GM21390 (cell line): ENCODE data around the gene MEGF11.
"Not testable (repeated sequence)": the region's sequence is repeated elsewhere in the genome, so short reads cannot be mapped to it uniquely, and the experiment has no call there.

Experiments used
- ATAC-seq: cut with Tn5 transposase; IDR thresholded peaks from one replicate; pipeline ENCODE4 v1.9.1; 2021; ENCODE audit not compliant: unreplicated experiment

MEGF11 gene

DNA sequence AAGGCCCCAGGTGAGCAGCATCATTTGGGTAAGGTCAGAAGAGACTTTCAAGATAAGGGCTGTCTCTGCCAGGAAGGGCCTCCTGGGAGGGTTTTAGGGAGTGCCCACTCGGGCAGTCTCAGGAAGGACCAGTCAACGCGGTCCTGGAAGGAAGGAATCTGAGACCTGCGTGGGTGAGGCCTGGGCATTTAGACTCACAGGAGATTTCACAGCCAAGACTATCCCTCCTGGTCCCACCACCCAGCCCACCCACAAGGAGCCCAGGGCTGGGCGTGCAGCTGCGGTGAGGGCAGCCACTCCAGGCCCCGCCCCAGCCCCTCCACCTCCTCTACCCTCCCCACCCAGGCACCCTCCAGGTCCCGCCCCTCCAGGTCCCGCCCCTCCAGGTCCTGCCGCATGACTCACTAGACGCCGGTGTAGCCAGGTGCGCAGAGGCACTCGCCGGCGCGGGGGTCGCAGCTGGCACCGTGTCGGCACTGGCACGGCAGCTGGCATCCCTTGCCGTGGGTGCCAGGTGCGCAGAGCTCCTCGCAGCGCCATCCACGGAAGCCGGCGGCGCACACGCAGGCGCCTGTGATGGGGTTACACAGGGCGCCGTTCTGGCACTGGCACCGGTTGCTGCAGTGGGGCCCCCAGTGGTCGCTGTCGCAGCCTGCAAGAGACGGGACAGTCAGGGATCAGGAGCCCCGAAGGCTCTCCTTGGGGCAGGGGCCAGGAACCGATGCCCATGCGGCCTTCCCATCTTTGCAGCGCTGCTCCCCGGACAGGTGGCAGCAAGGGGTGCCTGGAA lies 271.5 kb downstream of the MEGF11 start:
- no peak for ATAC-seq

DNA sequence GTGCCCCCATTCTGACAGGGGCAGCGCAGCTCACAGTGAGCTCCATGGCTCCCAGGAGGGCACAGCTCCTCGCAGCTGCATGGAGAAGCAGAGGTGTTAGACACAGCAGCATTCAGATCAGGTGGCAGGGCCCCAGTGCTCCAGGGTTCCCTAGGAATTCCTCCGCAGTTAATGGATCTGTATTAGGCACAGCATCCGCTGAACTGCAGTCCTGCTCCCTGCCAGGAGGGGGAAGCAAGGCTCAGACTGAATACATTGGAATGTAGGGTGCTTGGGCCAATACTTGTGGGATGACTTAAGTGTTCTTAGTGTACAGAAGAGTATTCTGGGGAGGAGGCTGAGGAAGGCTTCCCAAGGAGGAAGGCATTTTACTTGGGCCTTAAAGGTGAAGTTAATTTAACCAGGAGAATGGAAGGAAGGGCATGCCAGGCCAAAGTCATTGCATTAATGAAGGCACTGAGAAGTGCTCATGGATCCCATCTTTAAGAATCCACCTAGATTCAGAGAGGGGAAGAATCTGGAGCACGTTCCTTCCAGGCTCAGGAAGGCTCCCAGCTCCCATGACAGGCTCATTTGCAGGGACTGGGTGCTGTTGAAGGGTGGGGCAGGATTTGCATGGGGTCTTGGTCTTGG lies 272.6 kb downstream of the MEGF11 start:
- ATAC-seq: no peak

DNA sequence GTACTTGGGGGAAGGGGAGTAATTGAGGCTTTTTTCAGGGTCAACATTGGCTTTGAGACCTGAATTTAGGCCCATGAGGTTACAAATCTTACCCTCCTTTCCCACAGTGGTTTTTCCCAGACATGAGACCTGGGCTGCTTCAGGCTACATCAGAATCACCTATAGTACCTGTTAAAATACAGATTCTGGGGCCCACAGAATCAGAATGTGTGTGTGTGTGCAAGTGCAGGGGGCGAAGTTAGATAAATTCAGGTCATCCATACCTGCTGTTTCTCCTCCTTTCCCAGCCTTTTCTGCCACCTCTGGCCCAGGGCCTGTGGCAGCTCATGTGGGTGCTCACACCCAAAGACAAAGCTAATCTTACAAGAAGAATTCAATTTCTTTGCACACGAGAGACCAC lies 273.7 kb downstream of the MEGF11 start:
- no peak for ATAC-seq

DNA sequence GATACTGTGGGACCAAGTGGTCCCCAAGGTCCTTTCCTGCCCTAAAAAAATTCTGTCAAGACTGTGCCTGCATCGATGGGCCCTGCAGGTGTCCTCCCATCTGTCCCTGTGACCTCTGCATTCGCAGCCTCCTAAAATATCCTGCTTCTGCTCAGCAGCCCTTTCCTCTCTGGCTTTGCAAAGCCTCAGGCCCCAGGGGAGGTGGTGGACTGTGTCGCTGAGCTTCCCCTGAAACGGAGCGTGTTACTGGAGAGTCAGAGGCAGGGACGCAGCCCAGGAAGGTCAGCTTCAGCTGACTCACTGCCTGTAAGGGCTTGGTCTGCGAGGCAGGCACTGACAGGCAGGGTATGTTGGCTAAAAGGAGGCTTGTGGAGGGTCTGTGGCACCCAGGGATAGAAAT lies 274.2 kb downstream of the MEGF11 start:
- ATAC-seq: no peak

DNA sequence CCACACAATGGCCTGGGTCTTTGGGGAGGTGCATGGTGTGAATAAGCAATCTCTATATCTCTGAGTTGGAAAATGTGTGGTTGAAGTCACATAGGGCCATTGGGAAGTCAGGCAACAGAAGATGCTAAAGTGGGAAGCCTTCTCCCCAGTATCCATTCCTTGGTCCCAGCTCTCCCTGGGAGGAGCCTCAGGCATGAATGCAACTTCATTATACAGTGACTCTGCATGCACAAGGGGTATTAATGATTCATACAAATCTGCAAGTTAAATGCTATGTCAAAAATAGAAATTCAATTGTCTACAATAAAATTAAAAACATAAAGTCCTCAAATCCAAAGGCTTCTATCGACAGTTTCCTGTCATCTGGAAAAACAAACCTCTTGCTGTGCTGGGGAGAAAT lies 275.4 kb downstream of the MEGF11 start:
- ATAC-seq: no peak

GRCh38 chr15:65976196-65976595 lies 277.4 kb downstream of the MEGF11 start:
- ATAC-seq: not testable (repeated sequence)

GRCh38 chr15:65971741-65971995 lies 281.9 kb downstream of the MEGF11 start:
- no peak for ATAC-seq

DNA sequence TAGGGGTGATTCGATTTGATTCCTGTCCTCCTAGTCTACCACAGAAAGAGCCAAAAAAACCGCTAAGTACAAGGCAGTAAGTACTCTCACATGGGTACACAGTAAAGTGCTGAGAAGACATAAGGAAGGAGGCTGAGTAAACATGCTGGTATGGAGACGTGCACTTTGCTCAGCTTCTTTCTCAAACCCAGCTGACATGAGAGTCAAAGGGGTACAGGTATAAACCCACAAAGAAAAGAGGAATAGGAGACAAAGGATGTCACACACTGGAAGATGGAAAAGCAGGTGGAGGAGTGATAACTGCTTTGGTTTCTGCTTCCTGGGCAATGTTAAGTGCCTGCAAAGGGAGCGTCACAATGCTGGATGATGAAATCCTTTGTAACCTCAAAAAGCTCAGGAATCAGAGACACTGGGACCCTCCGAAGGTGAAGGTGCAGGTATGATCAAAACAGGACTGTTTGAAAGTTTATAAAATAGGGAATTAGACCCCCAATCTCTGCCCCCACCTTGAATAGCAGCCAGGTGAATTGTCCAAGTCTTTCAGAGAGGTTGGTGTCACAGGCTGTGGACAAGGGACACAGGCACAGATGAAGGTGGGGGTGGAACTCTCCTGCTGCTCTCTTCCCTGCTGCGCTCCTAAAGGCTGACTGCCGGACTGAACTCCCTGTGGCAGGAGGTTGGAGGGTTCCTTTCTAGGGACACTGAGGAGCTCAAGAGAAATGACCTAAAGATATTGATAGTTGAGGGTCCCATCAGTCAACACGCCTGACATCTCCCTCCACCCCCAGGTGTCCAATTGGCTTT lies 282.4 kb downstream of the MEGF11 start:
- no peak for ATAC-seq

DNA sequence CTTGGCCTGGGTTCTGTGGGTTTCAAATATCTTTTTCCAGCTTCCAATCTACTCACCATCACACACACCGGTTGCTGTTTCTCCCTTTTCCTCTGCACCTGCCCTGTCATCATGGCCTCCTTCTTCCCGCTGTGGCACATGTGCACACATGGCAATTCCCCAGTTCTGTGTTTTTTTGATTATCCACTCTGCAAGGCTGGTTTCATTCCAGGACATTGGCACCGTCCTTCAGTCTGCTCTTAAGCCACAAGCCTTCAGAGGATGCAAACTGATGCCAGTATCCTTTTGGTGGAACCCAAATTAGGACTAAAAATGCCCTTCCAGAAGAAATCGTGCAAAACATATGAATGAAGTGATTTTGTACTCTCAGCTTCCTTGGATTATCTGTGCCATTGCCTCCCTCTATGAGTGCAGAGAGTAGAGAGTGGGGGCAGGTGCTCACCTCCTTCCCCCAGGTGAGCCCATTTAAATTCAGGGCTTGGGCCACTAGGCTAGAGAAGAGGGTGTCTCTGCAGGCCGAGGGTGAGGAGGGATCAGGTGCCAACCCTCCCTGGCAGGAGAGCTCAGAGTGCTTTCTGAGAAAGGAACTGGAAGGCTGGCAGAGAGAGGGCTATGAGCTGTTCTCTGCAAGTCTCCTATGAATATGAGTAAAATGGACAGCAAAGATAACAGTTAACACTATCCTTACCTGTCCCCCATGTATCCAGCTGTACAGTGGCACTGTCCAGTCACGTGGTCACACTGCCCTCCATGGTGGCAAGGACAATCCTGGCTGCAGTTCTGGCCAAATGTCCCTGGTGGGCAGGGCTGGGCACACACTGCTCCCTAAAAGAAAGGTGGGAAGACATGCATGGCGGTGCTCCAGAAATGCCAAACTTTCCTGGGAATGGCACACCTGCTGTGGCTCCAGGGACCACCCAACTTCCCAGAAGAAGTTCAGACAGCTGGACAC lies 283.4 kb downstream of the MEGF11 start:
- ATAC-seq: no peak

GRCh38 chr15:65968511-65968910 lies 285.0 kb downstream of the MEGF11 start:
- no peak for ATAC-seq

DNA sequence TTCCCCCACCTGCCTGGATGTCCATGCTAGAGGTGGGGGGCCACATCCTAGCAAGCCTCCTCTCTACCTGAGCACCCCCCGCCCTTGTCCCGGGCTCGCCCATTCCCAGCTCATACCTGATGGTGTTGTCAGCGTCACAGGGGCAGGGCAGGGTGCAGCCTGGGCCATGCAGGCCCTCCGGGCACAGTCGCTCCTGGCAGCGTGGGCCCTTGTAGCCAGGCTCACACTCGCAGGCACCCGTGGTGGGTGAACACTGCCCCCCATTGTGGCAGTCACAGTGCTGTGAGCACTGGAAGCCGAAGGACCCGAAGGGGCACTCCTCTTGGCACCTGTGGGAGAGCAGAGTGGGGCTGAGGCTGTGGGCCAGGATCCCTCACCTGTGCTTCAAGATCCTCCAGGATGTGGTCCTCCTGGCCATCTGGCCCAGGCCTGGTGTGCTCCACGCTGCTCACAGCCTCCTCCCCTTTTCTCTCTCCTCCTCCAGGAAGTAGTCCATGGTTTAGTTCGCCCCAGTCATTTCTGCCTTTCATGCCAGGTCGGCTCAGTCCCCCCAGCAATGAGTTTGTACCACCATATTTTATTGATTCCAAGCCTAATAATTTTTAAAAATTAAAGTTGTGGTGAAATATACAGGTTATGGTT lies 288.6 kb downstream of the MEGF11 start:
- no peak for ATAC-seq

- no peak for ATAC-seq
Observed at GRCh38 chr15:65963911-65964482, 289.6 kb downstream of the MEGF11 start.

DNA sequence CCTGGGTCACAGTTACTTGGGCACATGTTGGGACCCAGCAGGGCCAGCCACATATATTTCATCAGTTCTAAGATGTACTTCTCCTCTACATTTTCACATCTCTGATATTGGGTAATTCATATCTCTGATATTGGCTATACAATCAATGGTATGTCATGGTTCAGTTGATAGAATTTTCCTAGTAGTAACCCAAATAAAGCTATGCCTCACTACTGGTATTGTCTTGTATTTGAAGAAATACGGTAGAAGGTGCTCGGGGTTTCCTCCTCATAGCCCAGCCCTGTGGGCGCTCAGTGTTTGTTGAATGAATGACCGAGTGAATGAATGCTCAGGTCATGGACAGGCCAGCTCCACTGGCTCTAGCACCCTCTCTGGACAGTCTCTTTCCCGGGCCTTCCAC lies 290.2 kb downstream of the MEGF11 start:
- ATAC-seq: no peak

DNA sequence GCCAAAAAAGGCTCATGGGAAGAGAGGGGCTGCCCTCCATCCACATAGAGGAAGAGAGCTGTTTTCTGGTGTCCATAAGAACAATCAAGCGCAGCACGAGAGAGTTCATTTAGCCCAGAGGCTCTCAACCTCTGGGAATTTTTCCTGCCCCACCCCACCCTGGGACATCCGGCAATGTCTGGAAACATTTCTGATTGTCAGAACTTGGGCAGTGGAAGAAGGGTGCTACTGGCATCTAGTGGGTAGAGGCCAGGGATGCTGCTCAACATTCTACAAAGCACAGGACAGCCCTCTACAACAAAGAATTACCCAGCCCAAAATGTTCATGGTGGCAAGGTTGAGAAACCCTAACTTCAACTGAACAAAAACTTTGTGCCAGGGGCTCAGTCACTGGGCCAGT lies 291.4 kb downstream of the MEGF11 start:
- no peak for ATAC-seq

DNA sequence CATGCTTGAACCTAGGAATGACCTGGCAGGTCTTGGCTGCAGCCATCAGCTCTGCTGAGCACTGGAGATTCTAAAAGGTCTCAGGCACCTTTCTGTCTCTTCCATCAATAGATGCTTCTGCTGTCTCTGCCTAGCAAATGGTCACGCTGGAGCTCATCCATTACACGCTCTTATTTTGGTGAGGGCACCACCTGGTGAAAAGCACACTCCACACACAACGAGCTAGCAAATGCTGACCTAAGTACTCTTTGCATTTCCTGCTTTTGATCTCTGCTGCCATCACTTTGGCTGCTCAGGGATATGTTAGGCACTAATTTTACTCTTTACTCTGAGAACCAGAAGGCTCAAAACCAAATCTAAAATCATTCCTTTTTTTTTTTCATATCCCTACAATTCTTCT lies 293.0 kb downstream of the MEGF11 start:
- no peak for ATAC-seq

- ATAC-seq: no peak
Observed at GRCh38 chr15:65958835-65959234, 294.7 kb downstream of the MEGF11 start.

DNA sequence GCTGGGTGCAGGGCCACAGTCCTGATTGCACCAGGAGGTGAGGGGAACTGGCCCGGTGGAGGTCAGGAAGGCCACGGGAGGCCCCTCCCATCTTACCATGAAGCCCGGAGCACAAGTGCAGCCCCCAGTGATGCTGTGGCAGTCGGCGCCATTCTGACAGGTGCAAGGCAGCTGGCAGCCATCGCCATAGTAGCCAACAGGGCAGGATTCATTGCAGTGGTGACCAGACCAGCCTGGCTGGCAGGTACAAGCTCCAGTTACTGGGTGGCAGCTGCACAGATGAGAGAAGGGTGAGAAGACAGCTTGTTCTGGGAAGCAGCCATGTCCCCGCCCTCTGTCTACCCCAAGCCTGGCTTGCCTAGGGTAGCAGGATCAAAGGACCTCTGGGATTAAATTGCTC lies 296.1 kb downstream of the MEGF11 start:
- ATAC-seq: no peak

GRCh38 chr15:65956899-65957298 lies 296.7 kb downstream of the MEGF11 start:
- no peak for ATAC-seq

DNA sequence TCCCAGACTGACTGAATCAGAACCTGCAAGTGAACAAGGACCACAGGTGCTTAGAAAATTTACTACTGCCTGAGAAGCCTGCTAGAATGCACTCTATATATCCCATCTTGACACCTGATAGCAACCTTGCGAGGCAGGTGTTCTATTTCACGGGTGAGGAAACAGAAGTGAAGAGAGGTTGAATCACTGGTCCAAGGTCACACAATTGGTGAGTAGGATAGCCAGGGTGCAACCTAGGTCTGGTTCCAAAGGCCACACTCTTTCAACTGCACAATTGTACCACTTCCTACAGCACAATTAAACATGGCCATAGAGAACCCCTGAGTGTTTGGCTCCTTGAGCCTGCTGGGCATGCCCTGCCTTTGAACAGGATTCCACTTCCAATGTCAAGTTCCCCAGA lies 297.2 kb downstream of the MEGF11 start:
- ATAC-seq: no peak

GRCh38 chr15:65954289-65954741 lies 299.2 kb downstream of the MEGF11 start:
- no peak for ATAC-seq
